GOT3 (cell line): Measurements from ENCODE around the gene OSBPL6.
"Not testable (repeated sequence)": the region's sequence is repeated elsewhere in the genome, so short reads cannot be mapped to it uniquely, and the experiment has no call there.

Source experiments
- DNase-seq: peaks from one replicate; lab custom pipeline; 2025; ENCODE audit warnings: mixed read lengths; lab: John Stamatoyannopoulos, UW

OSBPL6 gene

DNA sequence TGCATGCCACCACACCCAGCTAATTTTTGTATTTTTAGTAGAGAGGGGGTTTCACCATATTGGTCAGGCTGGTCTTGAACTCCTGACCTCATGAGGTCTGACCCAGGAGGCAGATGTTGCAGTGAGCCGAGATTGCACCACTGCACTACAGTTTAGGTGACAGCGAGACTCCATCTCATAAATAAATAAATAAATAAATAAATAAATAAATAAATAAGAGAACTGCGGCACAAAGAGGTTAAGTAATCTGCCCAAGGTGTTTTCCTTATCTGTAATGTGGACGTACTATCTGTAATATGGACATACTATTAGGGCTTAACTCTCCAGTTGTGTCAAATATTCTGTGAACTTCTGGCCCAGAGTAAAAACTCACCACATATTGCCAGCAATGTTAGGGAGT lies 4.1 kb downstream of the OSBPL6 start:
- DNase-seq, result not testable (repeated sequence)

DNA sequence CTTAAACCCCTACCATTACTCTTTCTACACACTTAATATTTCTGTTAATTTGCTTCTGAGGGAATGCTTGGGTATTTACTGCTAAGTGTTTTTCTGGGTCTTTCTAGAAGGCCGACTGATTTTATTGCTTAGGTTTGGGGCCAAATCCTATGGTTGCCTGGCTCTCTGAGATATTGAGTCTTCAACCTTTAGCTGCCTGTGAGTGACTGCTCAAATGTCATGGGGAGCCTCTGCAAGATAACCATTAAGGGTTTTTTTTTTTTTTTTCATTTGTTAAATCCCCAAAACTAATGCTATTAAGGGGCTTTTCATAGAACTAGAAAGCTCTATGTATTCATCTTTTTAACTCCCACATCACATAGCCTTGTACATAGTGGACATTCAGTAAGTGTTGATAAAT lies 5.0 kb downstream of the OSBPL6 start:
- no peak for DNase-seq

- no peak for DNase-seq
Measured at GRCh38 chr2:178200331-178200730, 6.0 kb downstream of the OSBPL6 start.

- DNase-seq, result no peak
Measured at GRCh38 chr2:178202927-178203326, 8.6 kb downstream of the OSBPL6 start.

DNA sequence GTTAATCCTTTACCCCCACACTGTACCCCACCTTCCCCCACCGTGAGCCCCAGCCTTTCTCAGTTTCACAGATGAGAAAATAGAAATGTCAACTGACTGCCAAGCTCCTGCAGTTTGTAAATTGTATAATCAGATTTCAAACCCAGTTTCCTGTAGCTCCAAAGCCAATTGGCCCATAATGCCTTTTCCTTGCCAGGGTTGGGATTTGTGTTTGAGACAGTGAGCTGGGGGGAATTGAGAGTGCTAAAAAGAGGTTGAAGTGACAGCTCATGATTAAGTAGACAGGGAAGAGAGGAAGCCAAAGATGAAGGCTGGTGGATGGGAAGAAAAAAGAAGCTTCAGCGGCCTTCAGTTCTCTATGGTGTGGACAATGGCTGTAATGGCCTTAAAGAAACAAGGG lies 10.7 kb downstream of the OSBPL6 start:
- no peak for DNase-seq

DNA sequence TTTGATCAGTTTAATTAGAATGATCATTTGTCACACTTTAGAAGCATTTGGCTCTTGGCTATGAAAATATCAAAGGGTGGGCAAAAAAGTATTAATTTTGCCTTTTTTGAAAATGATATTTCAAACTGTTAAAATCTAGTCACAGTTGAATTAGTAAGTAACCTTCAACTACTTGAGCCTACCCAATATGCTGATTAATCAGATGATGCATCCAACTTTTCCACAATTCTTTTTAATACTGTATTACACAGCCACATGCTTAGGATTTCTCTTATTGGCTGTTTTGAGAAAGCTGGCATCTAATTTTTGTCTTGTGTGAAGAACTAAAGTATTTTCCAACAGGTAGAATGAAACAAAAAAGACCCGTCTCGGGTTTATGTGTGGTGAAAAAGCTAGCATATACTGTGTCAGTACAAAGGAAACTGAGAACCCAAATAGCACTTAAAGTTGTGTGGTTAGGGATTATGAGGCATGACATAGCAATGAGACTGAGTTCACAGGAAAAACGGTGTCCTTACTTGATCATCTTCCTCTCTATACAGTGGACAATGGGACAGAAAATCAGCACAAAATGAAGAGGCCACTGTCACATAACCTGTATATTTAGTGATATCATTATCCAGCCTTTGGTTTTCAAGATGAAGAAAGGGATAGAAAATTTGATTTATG lies 11.7 kb downstream of the OSBPL6 start:
- DNase-seq, result no peak

DNA sequence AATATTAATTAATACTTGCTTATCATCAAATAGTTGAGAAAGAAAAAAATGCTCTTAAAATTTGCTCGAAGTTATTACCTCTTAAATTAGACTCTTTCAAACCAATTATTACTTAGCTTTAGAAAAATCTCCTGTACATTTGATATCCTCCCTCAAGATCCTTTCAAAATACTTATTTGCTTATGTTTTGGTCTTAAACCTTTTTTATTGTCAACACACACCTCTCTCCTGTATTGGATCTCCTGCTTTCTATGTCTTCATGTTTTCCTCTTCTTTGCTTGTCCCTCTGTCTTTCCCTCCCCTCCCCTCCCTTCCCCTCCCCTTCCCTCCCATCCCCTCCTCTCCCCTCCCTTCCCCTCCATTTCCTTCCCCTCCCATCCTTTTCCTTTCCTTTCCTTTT lies 14.0 kb downstream of the OSBPL6 start:
- DNase-seq, result no peak

DNA sequence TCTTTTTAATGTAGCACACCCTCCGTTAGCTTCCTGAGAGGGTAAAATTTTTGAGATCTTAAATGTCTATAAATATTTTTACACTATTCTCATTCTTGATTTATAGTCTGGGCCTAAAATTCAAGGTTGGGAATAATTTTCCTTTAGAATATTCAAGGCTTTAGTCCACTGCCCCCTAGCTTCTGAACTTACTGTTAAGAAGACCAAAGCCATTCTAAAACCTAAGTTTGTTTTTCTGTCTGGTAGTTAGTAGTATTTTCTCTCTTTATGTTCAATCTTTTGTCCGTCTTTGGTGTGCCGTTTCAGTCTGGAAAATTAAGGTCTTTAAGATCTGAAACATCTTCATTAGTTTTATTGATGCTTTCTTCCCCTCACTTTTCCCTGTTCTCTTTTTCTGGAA lies 14.5 kb downstream of the OSBPL6 start:
- DNase-seq, result no peak

DNA sequence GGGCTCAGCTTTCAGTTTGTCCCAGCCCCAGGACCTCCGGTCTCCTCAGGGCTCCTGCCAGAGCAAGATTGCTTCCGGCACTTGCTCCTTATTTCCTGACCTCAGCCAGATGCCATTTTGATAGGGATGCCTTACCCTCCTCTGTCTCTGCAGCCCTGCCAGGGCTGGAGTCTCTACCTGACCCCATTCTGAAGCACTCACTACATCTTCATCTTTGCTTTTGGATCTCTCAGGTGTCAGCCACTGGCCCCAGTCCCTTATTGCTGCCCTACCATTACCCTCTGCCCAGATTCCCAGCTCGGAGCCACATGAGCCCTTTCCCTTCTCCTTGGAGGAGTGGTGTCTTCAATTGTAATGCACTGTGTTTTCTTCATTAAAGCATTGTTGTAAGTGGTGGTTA lies 17.1 kb downstream of the OSBPL6 start:
- DNase-seq, result no peak

- DNase-seq, result no peak
Measured at GRCh38 chr2:178211943-178212342, 17.6 kb downstream of the OSBPL6 start.

- DNase-seq, result no peak
Measured at GRCh38 chr2:178213991-178214390, 19.7 kb downstream of the OSBPL6 start.

DNA sequence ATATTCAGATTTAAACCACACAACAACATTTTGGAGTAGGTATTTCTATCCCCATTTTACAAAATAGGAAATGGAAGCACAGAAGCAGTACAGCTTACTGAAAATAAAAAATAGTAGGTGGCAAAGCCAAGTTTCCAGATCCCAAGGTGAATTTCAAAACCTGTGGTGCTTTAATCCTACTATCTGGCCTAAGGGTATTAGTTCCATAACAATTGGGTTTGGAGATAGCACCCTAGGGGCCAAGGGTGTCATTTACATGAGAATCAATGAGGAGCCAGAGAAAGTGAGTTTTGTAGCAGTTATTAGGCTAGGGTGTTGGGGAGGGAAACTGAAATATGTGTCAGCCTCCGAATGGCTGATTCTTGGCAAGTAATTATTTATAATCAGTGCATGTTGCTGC lies 24.9 kb downstream of the OSBPL6 start:
- no peak for DNase-seq

DNA sequence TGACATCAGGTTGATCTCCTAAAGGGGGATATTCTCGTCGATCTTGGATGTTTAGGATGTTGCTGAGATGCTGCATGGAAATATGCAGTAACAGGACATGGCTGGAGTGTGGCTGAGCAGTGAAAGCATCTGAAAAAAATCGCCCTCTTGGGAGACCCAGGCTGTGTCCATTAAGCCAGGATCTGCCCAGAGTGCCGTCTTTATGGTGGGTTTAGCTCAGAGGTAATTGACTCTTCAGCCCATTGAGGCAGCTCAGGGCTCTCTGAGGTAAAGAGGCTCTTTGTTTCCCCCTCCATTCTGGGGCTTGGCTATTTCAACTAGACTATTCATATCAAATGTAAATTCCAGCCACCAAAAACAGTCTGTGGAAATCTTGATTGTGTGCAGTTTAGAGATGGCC lies 26.5 kb downstream of the OSBPL6 start:
- no peak for DNase-seq

- DNase-seq, result no peak
Measured at GRCh38 chr2:178221556-178221955, 27.2 kb downstream of the OSBPL6 start.

GRCh38 chr2:178223806-178224205 lies 29.5 kb downstream of the OSBPL6 start:
- DNase-seq, result no peak

DNA sequence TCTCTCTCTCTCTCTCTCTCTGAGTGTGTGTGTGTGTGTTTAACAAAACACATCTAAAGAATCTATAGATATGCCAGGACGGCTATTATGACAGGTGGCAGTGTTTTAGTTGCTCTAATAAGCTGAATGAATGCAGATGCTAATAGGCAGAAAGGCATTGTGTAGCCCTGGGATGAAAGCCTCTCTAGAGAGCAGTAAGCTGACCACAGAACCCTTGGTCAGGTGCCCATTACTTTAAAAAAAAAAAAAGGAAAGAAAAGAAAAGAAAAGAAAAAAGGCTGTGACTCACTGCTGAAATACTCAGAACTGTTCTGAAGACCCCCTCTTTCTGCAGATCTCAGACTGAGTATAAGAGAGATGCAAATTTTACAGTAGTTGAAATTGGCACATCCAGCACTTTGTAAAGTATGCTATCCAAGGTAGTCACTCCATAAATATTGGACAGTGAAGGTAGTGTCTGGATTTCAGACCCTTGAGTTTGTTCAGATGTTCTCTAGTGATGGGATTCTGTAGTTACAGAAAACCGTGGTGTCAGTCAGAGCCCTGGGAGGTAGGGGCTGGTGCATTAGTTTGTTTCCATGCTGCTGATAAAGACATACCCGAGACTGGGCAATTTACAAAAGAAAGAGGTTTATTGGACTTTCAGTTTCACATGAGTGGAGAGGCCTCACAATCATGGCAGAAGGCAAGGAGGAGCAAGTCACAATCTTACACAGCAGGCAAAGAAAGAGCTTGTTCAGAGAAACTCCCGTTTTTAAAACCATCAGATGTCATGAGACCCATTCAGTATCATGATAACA lies 30.9 kb downstream of the OSBPL6 start:
- DNase-seq, result no peak

DNA sequence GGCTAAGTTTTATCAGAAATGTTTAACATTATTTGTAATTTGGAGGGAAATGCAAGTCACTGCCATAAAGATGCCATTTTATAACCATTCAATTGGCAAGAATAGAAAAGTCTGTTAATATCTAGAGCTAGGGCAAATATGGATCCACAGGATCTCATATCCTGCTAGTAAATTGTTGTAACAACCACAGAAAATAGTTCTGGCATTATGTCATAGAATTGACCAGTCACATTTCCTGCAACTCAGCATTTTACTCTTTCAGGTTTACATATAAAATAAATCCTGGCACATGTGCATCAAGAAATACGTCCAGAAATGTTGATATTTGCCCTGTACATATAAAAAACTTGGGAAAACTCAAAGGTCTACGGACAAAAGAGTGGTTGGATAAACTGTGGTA lies 32.9 kb downstream of the OSBPL6 start:
- DNase-seq, result no peak

GRCh38 chr2:178229927-178230326 lies 35.6 kb downstream of the OSBPL6 start:
- no peak for DNase-seq

GRCh38 chr2:178230396-178230795 lies 36.1 kb downstream of the OSBPL6 start:
- no peak for DNase-seq

DNA sequence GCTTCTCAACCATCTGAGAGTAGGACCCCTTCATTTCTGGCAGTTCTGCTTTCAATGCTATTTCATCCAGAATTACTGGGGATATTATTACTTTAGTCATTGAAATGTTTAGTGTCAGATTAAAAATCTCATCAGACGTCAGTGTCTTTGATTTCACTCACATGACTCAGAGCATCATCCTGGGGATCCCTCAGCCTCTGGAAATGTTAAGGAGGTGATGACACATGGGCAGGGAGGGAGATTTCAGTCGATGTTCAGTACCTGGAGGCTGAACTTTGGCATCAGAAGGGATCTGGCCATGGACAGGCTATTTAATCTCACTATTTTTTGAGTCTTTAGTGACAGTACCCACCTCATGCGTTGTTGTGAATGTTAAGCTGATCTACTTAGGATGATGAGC lies 39.1 kb downstream of the OSBPL6 start:
- no peak for DNase-seq

- DNase-seq, result no peak
Measured at GRCh38 chr2:178234648-178235047, 40.3 kb downstream of the OSBPL6 start.

- DNase-seq, result no peak
Measured at GRCh38 chr2:178237488-178238153, 43.3 kb downstream of the OSBPL6 start.

DNA sequence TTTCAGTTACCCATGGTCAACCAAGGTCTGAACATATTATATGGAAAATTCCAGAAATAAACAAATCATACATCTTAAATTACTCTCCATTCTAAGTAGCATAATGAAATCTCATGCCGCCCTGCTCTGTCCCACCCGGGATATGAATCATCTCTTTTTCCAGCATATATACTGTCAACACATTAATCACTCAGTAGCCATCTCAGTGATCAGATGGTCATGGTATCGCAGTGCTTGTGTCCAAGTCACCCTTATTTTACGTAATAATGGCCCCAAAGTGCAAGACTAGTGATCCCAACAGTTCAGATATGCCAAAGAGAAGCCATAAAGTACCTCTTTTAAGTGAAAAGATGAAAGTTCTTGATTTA lies 43.8 kb downstream of the OSBPL6 start:
- DNase-seq, result no peak
